Esophagus muscularis mucosa (tissue), 4 donors: ENCODE data around the gene RPL22. TPM values are rescaled to one million over a fixed set of nuclear protein-coding genes. Genes with fewer than 3 reads are reported as not detected.
A peak's percentile ranks its signal among the peaks of the same experiment; 100 is the strongest.

Experiments
- DNase-seq: peaks from one replicate; pipeline ENCODE4 v3.0.0-alpha.2; 2017; ENCODE audit errors: extremely low spot score
- H3K27ac ChIP-seq, 4 donors: fragments of 200-600 bp; sonication (generic); replicated peaks in 1 of 4; 1 replicate in 3 of 4; 2 replicates in 1 of 4; pipeline ENCODE4 v1.5.1; 2016 to 2019; ENCODE audit warnings: mild to moderate bottlenecking in 1 of 4
- H3K27me3 ChIP-seq, 4 donors: fragments of 200-600 bp; sonication (generic); one replicate each; pipeline versions ENCODE4 v1.5.1 to v1.6.0; 2016 to 2019
- H3K36me3 ChIP-seq, 4 donors: fragments of 200-600 bp; sonication (generic); one replicate each; pipeline ENCODE4 v1.5.1; 2016 to 2019
- H3K4me1 ChIP-seq, 4 donors: fragments of 200-600 bp; sonication (generic); one replicate each; pipeline ENCODE4 v1.5.1; 2016 to 2019
- H3K4me3 ChIP-seq, 4 donors: fragments of 200-600 bp; sonication (generic); 1 replicate in 2 of 4; 2 replicates in 2 of 4; pipeline ENCODE4 v1.5.1; 2016 to 2019; ENCODE audit warnings: mild to moderate bottlenecking in 4 of 4, moderate library complexity in 1 of 4
- H3K9me3 ChIP-seq, 4 donors: fragments of 200-600 bp; sonication (generic); 1 replicate in 3 of 4; 2 replicates in 1 of 4; pipeline ENCODE4 v1.5.1; 2016 to 2019
- CTCF ChIP-seq, 3 experiments: fragments of 200-600 bp in 2 of 3; fragments of 450-650 bp in 1 of 3; sonication (generic) in 2 of 3; IDR thresholded peaks; one replicate each; pipeline ENCODE4 v1.5.1; 2017 to 2019; ENCODE audit warnings: antibody characterized with exemption in 3 of 3, mild to moderate bottlenecking in 2 of 3, moderate library complexity in 1 of 3
- EP300 ChIP-seq: sonication (generic); formaldehyde crosslinking; IDR thresholded peaks from one replicate; pipeline ENCODE4 v1.6.1; 2017; ENCODE audit warnings: antibody characterized with exemption
- POLR2A ChIP-seq: fragments of 450-650 bp; IDR thresholded peaks from one replicate; pipeline ENCODE4 v1.6.1; 2017; ENCODE audit warnings: antibody characterized with exemption, moderate library complexity, mild to moderate bottlenecking, low read depth
- POLR2AphosphoS5 ChIP-seq, 2 donors: sonication (generic); formaldehyde crosslinking; IDR thresholded peaks; one replicate each; pipeline ENCODE4 v1.6.1; 2017; ENCODE audit warnings: antibody characterized with exemption in 2 of 2
- WGBS: methylation state at CpG from one replicate; pipeline ENCODE4 v1.1.5; 2018; 5-methylcytosine and 5-hydroxymethylcytosine counted together
- intact Hi-C: fragments of 100-400 bp; cut with DNase I; formaldehyde crosslinking; loops from one replicate; pipeline ENCODE4 v1.15.1; 2023
- total RNA-seq, 4 donors: library from RNA; depleted of rRNA; stranded (reverse); fragments of >200 nt; gene quantifications; one replicate each; pipeline versions ENCODE4 v1.1.0 to v1.2.1, GENCODE V29; 2016

The RPL22 gene
- total RNA-seq, 4 donors from 2014 or later: 150 to 225 (median 218) TPM

GRCh38 chr1:6239213-6239752 is 39.9 kb upstream of the RPL22 start:
- Histone ChIP-seq H3K27ac (no peak overlapping the region), H3K4me1 (peaks cover 27 to 37% (median 32%) of the 10 kb centered on the region in 4 donors), H3K36me3 (no peaks in the 10 kb centered on the region), H3K27me3 (peaks cover 13 to 60% (median 38%) of the 10 kb centered on the region in 4 donors), H3K4me3 (no peak overlapping the region), H3K9me3 (no peaks in the 10 kb centered on the region)
- intact Hi-C loops: no loop called here
- no peak for DNase-seq
- no peak for TF ChIP-seq POLR2AphosphoS5 (IDR thresholded peaks at IDR 0.05)
- TF ChIP-seq CTCF (IDR thresholded peaks at IDR 0.05): no peak
- no peak for TF ChIP-seq POLR2A
- TF ChIP-seq EP300: no peak
- 48% methylated on average over 7 of the region's 7 CpGs for WGBS

GRCh38 chr1:6237093-6237492 is 37.7 kb upstream of the RPL22 start:
- Histone ChIP-seq H3K4me3 (no peak overlapping the region), H3K27ac (no peak overlapping the region), H3K9me3 (no peaks in the 10 kb centered on the region), H3K4me1 (peaks cover 27 to 38% (median 33%) of the 10 kb centered on the region in 4 donors), H3K27me3 (peaks cover 8 to 38% (median 16%) of the 10 kb centered on the region in 4 donors), H3K36me3 (peaks cover 0 to 22% (median 20%) of the 10 kb centered on the region in 4 donors)
- intact Hi-C loops: no loop called here
- WGBS: 98% methylated on average over 4 of the region's 4 CpGs
- TF ChIP-seq POLR2AphosphoS5 (IDR thresholded peaks at IDR 0.05): no peak
- TF ChIP-seq CTCF (IDR thresholded peaks at IDR 0.05): no peak
- no peak for TF ChIP-seq POLR2A
- DNase-seq: no peak

GRCh38 chr1:6235296-6235677 is 35.9 kb upstream of the RPL22 start:
- Histone ChIP-seq H3K4me1 (peaks cover 19 to 30% (median 24%) of the 10 kb centered on the region in 4 donors), H3K36me3 (peaks cover 11 to 40% (median 37%) of the 10 kb centered on the region in 4 donors), H3K27ac (peak overlapping the region; percentile 57 to 78 (median 68)), H3K27me3 (peaks cover 0 to 20% (median 2%) of the 10 kb centered on the region in 4 donors), H3K4me3 (peak overlapping the region; percentile 68 to 98 (median 86)), H3K9me3 (no peaks in the 10 kb centered on the region)
- TF ChIP-seq POLR2A: no peak
- TF ChIP-seq POLR2AphosphoS5 (IDR thresholded peaks at IDR 0.05): no peak
- no peak for TF ChIP-seq EP300
- no peak for TF ChIP-seq CTCF (IDR thresholded peaks at IDR 0.05)
- intact Hi-C loops: no loop called here
- no peak for DNase-seq
- 0% methylated on average over 11 of the region's 30 CpGs for WGBS

- H3K27ac ChIP-seq: peak overlapping the region in 2 of 4 donors; percentile 57 to 73
- H3K4me3 ChIP-seq: peak overlapping the region; percentile 68 to 98 (median 86)
- WGBS: 52% methylated on average over 17 of the region's 20 CpGs
- H3K4me1 ChIP-seq: peaks cover 19 to 30% (median 24%) of the 10 kb centered on the region in 4 donors
- no peak for DNase-seq
- H3K36me3 ChIP-seq: peaks cover 15 to 46% (median 43%) of the 10 kb centered on the region in 4 donors
- H3K27me3 ChIP-seq: peaks cover 0 to 14% (median 0%) of the 10 kb centered on the region in 4 donors
- H3K9me3 ChIP-seq: no peaks in the 10 kb centered on the region
- TF ChIP-seq POLR2A (no peak), POLR2AphosphoS5 (IDR thresholded peaks at IDR 0.05) (no peak)
- intact Hi-C loops: no loop called here
Measured at GRCh38 chr1:6234502-6235295, 35.3 kb upstream of the RPL22 start.

GRCh38 chr1:6233376-6233775 is 34.0 kb upstream of the RPL22 start:
- H3K36me3 ChIP-seq: peaks cover 15 to 59% (median 56%) of the 10 kb centered on the region in 4 donors
- H3K27me3 ChIP-seq: peaks cover 0 to 2% (median 0%) of the 10 kb centered on the region in 4 donors
- no peak for DNase-seq
- H3K9me3 ChIP-seq: no peaks in the 10 kb centered on the region
- WGBS: 36% methylated on average over 1 of the region's 1 CpG
- no peak overlapping the region for H3K27ac ChIP-seq
- TF ChIP-seq POLR2A (no peak), EP300 (no peak), POLR2AphosphoS5 (IDR thresholded peaks at IDR 0.05) (no peak), CTCF (IDR thresholded peaks at IDR 0.05) (no peak)
- H3K4me3 ChIP-seq: no peak overlapping the region
- intact Hi-C loops: no loop called here
- peaks cover 19 to 30% (median 24%) of the 10 kb centered on the region in 4 donors for H3K4me1 ChIP-seq
